ENCODE data around the gene AP2A2. TPM values are rescaled to one million over a fixed set of nuclear protein-coding genes. Genes with fewer than 3 reads are reported as not detected.

AP2A2 gene
- total RNA-seq, 1 experiment from 2014 or later = 92.9 TPM

GRCh38 chr11:1034001-1034400 lies 108.3 kb downstream of the AP2A2 start:
- Mint-ChIP-seq H3K36me3 (ENCODE audit: insufficient read depth, unreplicated experiment) (peaks cover 19% of the 10 kb centered on the region), H3K27ac (ENCODE audit: unreplicated experiment) (no peak overlapping the region), H3K4me3 (ENCODE audit: low read depth, unreplicated experiment) (no peak overlapping the region), H3K4me1 (ENCODE audit: low read depth, unreplicated experiment) (peaks cover 3% of the 10 kb centered on the region), H3K27me3 (ENCODE audit: unreplicated experiment) (no peaks in the 10 kb centered on the region), H3K9me3 (ENCODE audit: low read depth, unreplicated experiment) (no peaks in the 10 kb centered on the region)
- intact Hi-C loops (cut with micrococcal nuclease; ENCODE audit: unreplicated experiment) = no loop called here
- no peak for DNase-seq
- no TSS peak for BruUV-seq (replicated peaks)
- no peak for TF ChIP-seq CTCF (IDR thresholded peaks at IDR 0.05; ENCODE audit: unreplicated experiment)
- CTCF ChIA-PET = no interaction called here

GRCh38 chr11:1034456-1035295 lies 109.0 kb downstream of the AP2A2 start:
- DNase-seq = no peak
- H3K36me3 Mint-ChIP-seq (ENCODE audit: insufficient read depth, unreplicated experiment) = peaks cover 22% of the 10 kb centered on the region
- intact Hi-C loops (cut with micrococcal nuclease; ENCODE audit: unreplicated experiment) = no loop called here
- no peaks in the 10 kb centered on the region for H3K27me3 Mint-ChIP-seq (ENCODE audit: unreplicated experiment)
- TF ChIP-seq CTCF (IDR thresholded peaks at IDR 0.05; ENCODE audit: unreplicated experiment) = no peak
- BruUV-seq (replicated peaks) = no TSS peak
- H3K4me1 Mint-ChIP-seq (ENCODE audit: low read depth, unreplicated experiment) = peaks cover 7% of the 10 kb centered on the region
- H3K4me3 Mint-ChIP-seq (ENCODE audit: low read depth, unreplicated experiment) = no peak overlapping the region
- CTCF ChIA-PET = no interaction called here
- H3K9me3 Mint-ChIP-seq (ENCODE audit: low read depth, unreplicated experiment) = no peaks in the 10 kb centered on the region
- no peak overlapping the region for H3K27ac Mint-ChIP-seq (ENCODE audit: unreplicated experiment)

- Mint-ChIP-seq H3K36me3 (ENCODE audit: insufficient read depth, unreplicated experiment) (peaks cover 29% of the 10 kb centered on the region), H3K27me3 (ENCODE audit: unreplicated experiment) (no peaks in the 10 kb centered on the region), H3K27ac (ENCODE audit: unreplicated experiment) (no peak overlapping the region), H3K4me3 (ENCODE audit: low read depth, unreplicated experiment) (no peak overlapping the region), H3K4me1 (ENCODE audit: low read depth, unreplicated experiment) (peaks cover 7% of the 10 kb centered on the region), H3K9me3 (ENCODE audit: low read depth, unreplicated experiment) (no peaks in the 10 kb centered on the region)
- no peak for DNase-seq
- no TSS peak for BruUV-seq (replicated peaks)
- intact Hi-C loops (cut with micrococcal nuclease; ENCODE audit: unreplicated experiment) = no loop called here
- CTCF ChIA-PET = interaction anchor here (0.6 kb wide), 1 partner anchor 56 kb away, joined by 3 read pairs; no protein-coding TSS in a partner anchor
- no peak for TF ChIP-seq CTCF (IDR thresholded peaks at IDR 0.05; ENCODE audit: unreplicated experiment)
Observed at GRCh38 chr11:1035577-1036283, 110.1 kb downstream of the AP2A2 start.

- BruUV-seq (replicated peaks) = no TSS peak
- Mint-ChIP-seq H3K4me1 (ENCODE audit: low read depth, unreplicated experiment) (peaks cover 7% of the 10 kb centered on the region), H3K27ac (ENCODE audit: unreplicated experiment) (no peak within 1 kb of the TSS), H3K4me3 (ENCODE audit: low read depth, unreplicated experiment) (no peak within 1 kb of the TSS), H3K36me3 (ENCODE audit: insufficient read depth, unreplicated experiment) (peaks cover 29% of the 10 kb centered on the region), H3K27me3 (ENCODE audit: unreplicated experiment) (no peaks in the 10 kb centered on the region), H3K9me3 (ENCODE audit: low read depth, unreplicated experiment) (no peaks in the 10 kb centered on the region)
- intact Hi-C loops (cut with micrococcal nuclease; ENCODE audit: unreplicated experiment) = no loop called here
- no peak for DNase-seq
- TF ChIP-seq CTCF (IDR thresholded peaks at IDR 0.05; ENCODE audit: unreplicated experiment) = no peak
- CTCF ChIA-PET = interaction anchor here (0.6 kb wide), 1 partner anchor 57 kb away, joined by 3 read pairs; no protein-coding TSS in a partner anchor
Observed at GRCh38 chr11:1036303-1036923, 110.7 kb downstream of the AP2A2 start, which contains the start of gene MUC6. Gene MUC6 (minus strand): TSS chr11:1036718. CDS start chr11:1036655, 63 bp downstream.
